ENCODE measurements around the gene AUNIP.

Gene AUNIP

DNA sequence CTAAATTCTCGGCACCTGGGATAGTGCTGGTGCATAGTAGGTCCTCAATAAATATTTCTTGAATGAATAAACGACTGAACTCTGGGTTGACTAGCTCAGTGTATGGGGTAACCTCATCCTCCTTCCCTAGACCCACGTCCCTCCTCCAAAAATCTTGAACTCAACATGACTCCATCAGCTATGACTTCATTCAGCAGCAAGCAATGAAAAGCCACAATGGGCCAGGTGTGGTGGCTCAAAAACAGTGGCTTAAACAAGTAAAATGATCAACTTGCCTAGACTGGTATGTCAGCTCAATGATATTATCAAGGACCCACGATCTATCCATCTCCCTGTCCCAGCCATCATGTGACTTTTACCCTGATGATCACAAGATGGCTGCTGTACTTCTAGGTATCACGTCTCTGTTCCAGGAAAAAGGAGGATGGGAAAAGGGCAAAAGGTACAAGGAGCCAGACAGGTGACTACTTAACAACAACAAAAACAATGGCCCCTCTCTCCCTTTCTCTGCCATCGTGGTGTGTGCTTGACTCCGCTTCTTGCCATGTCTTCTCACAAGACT, 29.2 kb upstream of the AUNIP start:
- DNase-seq (ENCODE audit: low read depth in 2 of 2): no peak

DNA sequence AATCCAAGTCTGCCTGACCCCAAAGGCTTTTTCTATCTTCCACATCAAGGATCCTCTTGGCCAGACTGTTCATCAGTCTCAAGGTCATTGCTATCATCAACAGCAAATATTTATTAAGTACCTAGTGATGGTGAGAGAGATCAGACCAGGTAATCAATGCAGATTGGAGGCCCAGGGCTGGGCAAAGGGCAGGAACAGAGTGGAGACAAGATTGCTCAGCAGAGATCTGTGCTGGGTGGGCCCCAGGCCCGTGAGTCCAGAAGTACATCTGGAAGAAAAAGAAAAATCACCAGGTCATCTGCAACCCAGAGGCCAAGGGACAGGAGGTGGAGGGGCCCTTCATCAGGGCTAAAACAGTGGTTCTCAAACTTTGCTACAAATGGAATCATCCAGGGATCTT, 26.3 kb upstream of the AUNIP start:
- no peak for DNase-seq (ENCODE audit: low read depth in 2 of 2)

DNA sequence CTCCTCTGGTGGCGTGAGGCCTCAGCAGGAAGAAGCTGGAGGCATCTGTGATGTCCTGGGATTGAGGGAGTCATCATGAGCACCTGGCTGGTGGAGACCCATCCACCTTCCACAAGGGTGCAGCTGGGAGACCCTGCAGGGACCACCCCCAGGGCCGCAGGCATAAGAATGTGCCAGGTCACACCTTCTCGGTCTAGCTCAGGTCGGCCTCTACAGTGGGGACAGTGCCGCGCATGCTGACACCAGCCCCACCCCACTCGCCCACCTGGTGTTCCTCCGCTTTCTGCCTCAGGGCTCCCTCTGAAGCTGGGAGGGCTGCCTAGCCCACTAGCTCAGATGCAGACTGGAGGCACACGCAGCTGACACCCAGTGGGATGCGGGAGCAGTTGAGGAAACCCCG, 22.0 kb upstream of the AUNIP start:
- DNase-seq (ENCODE audit: low read depth in 2 of 2): no peak

DNA sequence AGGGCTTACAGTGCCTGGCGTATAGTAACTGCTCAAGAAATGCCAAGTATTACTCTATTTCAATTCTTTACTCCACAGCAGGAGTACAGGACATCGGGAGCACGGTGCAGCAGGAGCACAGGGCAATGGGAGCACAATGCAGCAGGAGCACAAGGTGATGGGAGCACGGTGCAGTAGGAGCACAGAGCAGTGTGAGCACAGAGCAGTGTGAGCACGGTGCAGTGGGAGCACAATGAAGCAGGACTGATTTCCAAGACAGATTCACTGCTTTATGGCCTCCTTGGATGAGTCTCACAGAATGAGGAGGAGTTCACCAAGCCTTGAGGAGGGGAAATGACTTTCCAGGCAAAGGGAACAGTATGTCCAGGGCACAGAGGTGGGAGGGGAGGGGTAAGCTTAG, 21.3 kb upstream of the AUNIP start:
- DNase-seq (ENCODE audit: low read depth in 2 of 2): no peak

DNA sequence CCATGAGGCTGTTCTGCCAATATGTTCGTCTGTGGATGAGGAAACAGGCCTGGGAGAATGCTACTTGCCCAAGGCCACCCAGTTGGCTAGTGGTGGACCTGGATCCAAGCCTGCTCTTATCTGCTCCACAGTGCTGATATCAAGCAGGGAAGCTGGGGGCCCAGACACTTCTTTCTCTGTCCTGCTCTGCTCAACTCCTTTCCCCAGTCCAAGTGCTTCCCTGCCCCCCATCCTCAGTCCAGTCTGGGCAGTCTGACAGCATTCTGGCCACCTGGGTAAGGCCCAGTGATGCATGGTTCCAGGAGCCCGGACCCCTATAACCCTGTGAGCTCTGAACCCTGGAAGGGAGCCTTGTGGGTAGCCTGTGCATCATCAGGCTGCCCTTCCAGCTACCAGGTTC, 20.4 kb upstream of the AUNIP start:
- no peak for DNase-seq (ENCODE audit: low read depth in 2 of 2)

DNA sequence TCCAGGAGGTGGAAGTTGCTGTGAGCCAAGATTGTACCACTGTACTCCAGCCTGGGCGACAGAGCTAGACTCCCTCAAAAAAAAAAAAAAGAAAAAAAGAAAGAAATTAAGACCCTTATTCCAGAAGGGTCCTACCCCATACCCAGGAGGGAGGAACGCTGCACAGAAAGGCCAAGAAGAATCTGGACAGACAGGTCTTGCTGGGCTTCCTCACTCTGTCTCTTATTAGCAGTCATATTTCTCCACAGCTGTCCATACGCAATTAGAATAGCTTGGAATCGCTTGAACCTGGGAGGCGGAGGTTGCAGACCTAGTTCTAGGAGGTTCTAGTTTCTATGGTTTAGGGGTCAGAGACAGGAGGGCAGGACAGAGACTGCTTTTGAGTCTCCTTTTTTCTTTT, 19.4 kb upstream of the AUNIP start:
- no peak for DNase-seq (ENCODE audit: low read depth in 2 of 2)

DNA sequence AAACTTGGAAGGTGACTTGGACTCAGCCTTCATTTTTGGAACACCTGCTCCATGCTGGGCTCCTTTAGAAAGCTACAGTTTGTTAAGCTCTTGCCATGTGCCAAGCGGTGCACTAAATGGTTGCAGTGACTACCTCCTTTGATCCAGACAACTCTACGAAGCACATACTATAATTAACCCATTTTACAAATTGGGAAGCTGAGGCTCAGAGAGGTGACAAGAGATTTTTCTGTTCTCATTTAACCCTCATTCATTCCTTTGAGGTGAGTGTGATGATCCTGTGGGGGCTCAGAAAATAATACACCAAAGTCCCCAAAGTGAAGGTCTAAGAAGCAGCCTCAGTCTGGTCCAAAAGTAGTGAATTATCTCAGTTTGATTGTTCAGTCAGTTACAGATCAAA, 17.9 kb upstream of the AUNIP start:
- DNase-seq (ENCODE audit: low read depth in 2 of 2): no peak

DNA sequence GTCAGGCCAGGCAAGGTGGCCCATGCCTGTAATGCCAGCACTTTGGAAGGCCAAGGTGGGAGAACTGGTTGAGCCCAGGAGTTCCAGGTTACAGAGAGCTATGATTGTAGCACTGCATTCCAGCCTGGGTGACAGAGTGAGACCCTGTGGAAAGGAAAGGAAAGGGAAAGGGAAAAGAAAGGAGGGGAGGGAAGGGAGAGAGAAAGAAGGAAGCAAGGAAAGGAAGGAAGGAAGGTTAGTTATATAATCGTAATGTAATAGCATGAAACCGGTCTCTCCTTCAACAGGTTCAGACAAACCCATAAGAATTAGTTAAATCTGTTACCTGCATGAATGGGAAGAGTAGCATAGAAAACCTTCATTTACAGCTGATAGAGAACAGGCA, 17.4 kb upstream of the AUNIP start:
- no peak for DNase-seq (ENCODE audit: low read depth in 2 of 2)

DNA sequence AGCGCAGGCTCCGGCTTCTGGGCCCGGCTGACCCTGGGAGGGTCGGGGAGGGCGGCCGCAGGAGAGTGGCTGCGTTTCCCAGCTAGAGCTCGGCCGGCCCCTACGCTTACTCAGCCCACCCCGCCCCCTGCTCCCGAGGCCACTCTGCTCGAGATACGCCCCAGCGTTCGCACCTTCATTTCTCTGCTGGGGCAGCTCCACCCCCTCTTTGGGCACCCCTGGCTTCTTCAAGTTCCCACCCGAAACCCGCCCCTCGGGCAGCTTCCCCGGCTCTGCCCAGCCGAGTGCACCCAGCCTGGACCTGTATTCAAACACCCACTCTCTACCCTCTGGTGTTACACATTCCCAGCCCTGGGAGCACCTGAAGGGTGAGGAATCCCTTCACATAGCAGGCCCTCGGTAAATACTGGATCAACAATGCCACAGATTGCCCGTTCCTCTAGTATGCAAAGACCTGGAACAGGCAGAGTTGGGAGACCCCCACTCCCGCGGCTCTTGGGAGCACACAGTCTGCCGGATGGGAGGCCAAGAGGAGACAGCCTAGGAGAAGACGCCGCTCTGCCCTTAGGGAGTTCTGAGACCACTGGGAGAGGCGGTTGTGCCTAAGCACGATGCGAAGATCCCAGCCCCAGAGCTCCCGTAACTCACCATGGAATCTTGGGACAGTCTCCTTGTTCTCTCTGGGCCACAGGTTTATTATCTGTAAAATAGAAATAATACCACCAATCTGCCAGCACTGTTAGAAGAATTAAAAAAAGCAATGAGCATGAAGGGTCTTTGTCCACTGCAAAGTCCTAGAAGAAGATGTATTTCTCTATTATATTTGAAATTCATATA, 16.8 kb upstream of the AUNIP start:
- DNase-seq (ENCODE audit: low read depth in 2 of 2): peak in 1 of 2 donors; percentile 6

DNA sequence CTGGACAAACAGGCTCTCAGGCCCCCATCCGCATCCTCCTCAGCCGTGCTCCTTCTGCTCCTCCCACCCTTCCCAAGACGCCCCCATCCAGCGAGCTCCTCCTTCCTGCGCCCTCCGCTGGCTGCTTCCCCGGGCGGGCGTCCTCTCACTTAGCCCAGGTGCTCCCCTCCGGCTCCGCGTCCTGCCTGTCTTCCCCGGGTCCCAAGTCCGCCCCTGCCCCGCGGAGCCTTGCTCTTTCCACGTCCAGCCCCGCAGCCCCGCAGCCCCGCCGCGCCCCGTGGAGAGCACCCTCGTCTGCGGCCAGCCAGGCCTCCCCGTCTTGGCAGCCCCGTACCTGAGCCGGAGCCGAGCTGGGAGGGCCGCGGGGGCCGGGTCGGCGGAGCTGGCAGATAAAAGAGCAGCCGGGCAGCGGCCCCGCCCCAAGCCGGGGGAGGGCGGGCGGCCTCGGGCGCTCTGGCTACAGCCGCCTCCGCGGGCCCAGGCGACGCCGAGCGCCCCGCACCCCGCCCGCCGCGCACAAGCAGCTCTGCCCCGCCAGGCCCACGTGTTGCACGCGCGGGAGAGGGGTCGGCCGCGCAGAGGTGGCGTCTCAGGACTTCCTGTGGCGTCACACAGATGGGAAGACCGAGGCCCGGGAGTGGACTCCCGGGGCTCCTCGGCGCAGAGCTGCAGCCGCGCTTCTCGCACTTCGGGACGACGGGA, 16.0 kb upstream of the AUNIP start, which contains the start of gene PAQR7:
Gene PAQR7 (minus strand): TSS at position 555 of the 702 bp plus-strand sequence. CDS start 11,869 bp downstream, outside the sequence.
- peak; percentile 15 to 44 for DNase-seq (ENCODE audit: low read depth in 2 of 2)

DNA sequence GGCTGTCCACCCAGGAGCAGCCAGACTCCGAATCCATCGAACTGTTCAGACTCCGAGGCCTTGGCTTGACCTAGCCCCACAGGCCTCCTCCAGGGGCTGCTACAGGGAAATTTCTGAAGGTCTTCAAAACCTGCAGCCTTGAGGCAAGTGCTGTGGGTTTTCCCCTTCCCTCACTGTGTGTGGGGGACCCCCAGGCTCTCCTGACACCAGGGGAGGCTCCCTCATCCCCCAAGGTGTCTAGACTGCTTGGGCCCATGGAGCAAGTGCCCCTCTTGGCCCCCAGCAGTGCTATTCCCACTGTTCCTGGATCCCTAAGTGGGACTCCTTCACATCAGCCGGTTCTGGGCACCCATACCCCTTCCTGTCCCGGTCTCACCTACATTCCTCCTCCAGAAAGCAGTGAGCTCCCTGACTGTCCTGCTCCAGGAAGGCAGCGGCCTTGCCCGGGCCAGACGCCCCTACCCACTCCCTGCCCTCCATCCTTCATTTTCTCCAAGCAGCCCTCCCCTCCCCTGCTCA, 15.4 kb upstream of the AUNIP start:
- no peak for DNase-seq (ENCODE audit: low read depth in 2 of 2)

DNA sequence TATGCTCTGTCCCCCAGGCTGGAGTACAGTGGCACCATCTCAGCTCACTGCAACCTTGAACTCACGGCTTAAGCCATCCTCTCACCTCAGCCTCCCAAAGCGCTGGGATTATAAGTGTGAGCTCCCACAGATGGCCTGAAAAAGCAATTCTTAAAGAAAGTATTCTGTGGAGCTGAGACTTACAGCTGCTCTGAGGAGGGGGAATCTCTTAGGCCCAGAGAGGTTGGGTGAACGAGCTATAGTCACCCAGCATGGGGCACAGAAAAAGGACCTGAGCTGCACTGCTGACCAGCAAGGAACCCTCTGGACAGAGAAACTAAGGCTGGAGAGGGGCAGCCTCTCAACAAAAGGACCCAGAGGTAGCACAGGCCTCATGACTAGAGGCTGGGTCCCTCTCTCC, 15.0 kb upstream of the AUNIP start:
- DNase-seq (ENCODE audit: low read depth in 2 of 2): no peak

DNA sequence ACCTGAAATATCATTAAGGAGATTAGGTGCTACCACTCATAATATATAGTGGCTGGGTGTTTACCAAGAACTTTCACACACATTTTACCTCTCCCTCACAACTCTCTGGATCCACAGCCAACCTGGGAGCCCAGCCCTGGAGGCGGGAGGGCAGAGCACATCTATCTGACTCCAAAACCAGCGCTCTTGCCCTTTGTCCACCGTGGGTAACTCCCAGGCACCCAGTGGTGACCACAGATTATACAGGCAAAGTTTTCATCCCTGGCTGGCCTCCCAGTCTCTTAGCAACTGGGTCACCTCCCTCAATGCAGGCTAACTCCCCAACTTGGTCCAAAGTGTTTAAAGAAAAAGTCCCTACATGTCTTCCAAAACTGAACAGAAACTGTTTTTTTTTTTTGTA, 13.9 kb upstream of the AUNIP start:
- no peak for DNase-seq (ENCODE audit: low read depth in 2 of 2)

DNA sequence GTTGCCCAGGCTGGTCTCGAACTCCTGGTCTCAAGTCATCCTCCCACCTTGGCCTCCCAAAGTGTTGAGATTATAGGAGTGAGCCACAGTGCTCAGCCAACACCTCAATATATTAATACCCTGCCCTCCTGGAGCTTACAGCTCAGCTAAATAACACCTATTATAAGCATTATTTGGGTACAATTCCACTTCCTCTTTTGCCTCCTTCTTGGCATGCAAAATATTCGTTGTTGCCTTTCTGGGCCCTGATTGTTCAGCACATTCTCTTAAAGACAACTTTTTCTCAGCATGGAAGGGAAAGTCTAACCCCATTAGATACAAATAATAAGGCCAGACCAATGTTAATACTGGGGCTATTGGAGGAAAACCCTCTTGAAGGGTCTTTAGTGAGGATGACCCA, 13.5 kb upstream of the AUNIP start:
- no peak for DNase-seq (ENCODE audit: low read depth in 2 of 2)

DNA sequence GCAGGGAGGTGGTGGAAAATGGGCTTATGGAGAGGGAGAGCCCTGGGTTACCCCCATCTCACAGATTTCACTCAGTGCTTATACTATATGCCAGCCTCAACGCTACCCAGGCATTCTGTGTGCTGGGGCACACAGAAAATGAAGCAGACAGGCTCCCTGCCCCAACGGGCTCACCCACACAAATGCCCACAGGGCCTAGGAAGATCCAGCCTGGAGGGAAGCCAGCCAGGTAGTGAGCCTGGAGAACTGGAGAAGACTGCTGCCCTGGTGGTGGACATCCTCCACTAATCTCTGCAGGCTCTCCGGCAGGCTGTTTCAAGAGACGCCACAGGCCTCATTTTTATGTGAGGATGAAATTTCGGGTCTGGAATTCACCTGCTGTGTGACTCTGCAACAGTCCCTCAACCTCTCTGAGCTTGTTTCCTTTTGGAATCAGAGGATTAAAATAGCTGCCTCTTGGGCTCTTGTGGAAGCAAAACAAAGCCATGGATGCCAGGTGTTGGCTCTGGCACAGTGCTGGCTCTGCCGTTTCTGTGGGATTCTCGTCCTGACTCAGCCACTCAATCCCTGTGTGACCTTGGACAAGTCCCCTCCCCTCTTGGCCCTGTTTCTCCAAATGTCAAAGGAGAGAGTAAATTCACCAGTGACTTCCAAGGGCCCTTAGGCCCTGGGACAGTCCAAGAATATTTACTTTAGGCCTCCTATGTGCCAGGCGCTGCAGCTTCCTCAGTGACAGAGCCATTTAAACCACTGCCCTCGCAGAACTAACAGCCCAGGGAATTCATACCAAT, 12.6 kb upstream of the AUNIP start:
- DNase-seq (ENCODE audit: low read depth in 2 of 2): no peak

DNA sequence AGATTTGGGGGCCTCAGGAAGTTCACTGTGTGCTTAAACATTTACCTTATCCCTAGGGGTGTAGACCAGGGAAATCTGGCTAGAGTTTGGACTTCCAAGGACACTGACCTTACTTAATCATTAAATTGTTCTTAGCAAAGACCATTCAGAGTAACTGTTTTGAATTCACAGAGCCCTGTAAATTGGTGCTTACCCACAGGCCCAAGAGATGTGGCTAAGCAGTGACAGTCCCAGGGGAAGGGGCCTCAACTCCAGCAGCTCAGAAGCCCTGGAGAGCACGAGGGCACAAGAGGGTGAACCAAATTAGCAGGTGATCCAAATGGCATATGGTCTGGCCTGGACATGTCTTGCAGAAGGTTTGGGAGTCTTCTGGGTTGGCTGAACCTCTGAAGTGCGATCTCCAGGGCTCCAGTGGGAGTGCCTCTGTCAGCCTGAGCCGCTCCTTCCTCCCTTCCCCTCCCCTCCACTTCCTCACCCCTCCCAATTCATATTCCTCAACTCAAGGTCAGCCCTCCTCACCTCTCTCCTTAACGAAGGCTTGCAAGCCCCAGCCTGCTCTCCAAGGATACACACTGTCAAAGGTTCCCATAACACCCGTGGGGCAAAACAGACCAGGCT, 11.9 kb upstream of the AUNIP start:
- no peak for DNase-seq (ENCODE audit: low read depth in 2 of 2)

DNA sequence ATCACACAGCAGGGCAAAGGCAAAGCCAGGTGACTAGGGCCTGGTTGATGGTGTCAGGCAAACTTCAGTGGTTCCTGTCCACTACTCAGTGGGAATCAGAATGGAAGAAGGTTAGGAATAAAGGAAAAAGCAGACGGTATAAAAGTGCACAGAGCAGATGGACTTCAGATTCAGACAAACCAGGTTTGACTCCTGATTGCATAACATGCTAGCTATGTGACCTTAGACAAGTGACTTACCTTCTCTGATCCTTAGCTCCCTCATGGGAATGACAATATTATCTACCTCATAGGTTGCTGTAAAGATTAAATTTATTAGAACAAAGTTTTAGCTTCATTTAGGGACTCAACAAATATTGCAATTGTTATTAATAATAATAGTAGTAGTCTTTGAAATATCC, 11.4 kb upstream of the AUNIP start:
- no peak for DNase-seq (ENCODE audit: low read depth in 2 of 2)

DNA sequence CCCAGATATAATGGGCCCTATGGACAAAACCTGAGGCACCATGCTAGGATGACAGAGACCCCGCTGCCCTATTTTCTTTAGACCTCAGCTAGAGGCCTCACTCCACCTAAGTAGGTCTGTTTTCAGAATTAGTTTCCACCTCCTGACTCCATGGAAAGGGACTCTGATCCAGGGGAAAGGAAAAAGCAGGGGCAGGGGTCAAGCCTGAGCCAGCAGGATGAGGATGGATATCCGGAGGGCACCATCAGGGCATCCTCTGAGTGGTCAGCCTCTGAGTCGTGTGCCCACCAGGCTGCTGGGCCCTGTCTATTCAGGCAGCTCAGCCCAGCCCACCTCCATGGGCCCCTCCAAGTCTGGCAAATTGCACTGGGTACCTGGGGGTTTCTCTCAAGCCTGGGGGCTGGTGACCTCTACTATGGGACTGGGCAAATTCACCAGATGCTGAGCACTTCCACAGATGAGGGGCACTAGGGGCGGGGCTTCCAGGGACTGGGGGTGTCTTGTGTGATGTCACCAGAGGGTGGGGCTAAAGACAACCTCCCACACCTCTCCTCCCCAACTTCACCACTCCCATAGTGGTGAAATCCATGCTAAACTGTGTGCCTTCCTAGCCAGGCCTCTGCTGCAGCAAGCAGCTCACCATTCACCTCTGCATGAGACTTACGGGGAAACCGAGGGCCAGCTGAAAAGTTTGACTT, 10.8 kb upstream of the AUNIP start:
- no peak for DNase-seq (ENCODE audit: low read depth in 2 of 2)

DNA sequence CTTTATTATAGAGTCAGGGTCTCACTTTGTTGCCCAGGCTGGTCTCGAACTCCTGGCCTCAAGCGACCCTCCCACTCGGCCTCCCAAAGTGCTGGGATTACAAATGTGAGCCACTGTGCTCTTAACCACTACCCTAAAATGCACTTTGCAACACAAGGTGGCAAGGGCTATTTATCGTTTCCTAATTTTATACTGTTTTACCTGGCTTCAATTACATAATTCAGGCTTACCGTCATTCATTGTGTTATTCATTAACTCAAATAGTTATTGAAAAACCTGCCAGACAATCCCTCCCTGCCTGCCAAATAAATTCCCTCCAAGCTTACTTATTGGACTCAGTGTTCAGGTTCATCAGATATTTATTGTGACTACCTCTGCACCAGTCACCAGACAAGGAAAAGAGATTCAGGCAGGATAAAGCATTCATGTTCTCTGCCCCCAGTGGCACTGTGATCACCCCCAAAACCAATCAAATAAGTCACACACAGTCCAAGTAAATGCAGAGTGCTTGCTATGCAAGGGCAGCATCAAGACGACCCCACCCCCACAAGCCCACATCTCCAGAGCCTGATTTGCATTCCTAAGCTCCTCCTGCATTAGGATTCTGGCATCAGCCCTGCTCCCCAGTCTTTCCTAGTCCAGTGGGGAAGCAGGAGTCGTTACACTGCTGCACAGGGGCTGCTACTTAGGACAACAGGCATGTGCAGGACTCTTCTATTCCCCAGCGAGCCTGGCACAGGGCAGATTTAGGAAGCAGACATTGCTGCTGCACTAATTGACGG, 8.1 kb upstream of the AUNIP start:
- no peak for DNase-seq (ENCODE audit: low read depth in 2 of 2)

DNA sequence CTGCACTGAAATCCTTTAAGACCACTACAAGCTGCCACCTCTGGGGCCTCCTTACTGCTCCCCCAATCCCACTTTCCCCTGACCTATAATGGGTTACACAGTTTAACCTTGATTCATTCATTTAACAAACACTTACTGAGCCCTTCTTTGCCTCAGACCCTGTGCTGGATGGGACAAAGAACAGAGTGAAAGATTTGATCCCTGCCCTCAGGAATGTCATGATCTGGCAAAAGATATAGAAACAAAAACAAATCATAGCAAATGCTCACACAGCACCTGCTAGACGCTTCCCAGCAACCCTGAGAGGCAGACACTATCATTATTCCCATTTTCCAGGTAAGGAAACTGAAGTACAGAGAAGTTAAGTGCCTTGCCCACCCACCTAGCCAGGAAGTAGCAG, 7.0 kb upstream of the AUNIP start:
- no peak for DNase-seq (ENCODE audit: low read depth in 2 of 2)

Data from stimulated activated CD8-positive, alpha-beta memory T cell treated with anti-CD3 and anti-CD28 coated beads, Interleukin-15, amount 100 ng/mL, for 4 hours (primary cell).